ENCODE results near the gene CIZ1. TPM values are rescaled to one million over a fixed set of nuclear protein-coding genes. Genes with fewer than 3 reads are reported as not detected.

Gene CIZ1
- total and polyA plus RNA-seq, 9 of the 15 experiments (the other 6 are each of a cell fraction or from before 2014, with no cell fraction given) = 6.6 to 329 (median 87.8) TPM

GRCh38 chr9:128203024-128203706 lies 11.8 kb upstream of the CIZ1 start, which contains the start of gene DNM1 (continued):
- TF ChIP-seq ZBTB40 (IDR thresholded peaks at IDR 0.05) = 0 out of 2 replicates have a peak, but pooled peaks have one; percentile 44
- TF ChIP-seq ZBTB40 (CRISPR knock-in tag; IDR thresholded peaks at IDR 0.05) = no peak
- no peak for TF ChIP-seq KAT2B (IDR thresholded peaks at IDR 0.05; ENCODE audit: low read depth, low read length)
- no peak for TF ChIP-seq PTTG1 (tag; IDR thresholded peaks at IDR 0.05; ENCODE audit: low read depth)
- no peak for TF ChIP-seq NR2C1 (IDR thresholded peaks at IDR 0.05)
- no peak for TF ChIP-seq NR2C1 (tag; IDR thresholded peaks at IDR 0.05)

Measured in K562 (cell line).